A549 (cell line): ENCODE results near the gene PLD5.

ENCODE experiments used
- BHLHE40 ChIP-seq: IDR thresholded peaks from 2 replicates; pipeline ENCODE4 v1.6.1; 2012; ENCODE audit warnings: low read depth, low read length, inconsistent platforms
- CTCF ChIP-seq: fragments of >200 bp; sonication (Bioruptor Twin); formaldehyde crosslinking; IDR thresholded peaks from 3 replicates; pipeline ENCODE4 v1.5.1; 2016
- EP300 ChIP-seq, 2 experiments: fragments of >200 bp; sonication (Bioruptor Twin); formaldehyde crosslinking; IDR thresholded peaks; 2 replicates in 1 of 2; 3 replicates in 1 of 2; pipeline ENCODE4 v1.6.1; 2016 to 2017
- MAX ChIP-seq: IDR thresholded peaks from 2 replicates; pipeline ENCODE4 v1.6.1; 2012
- MYC ChIP-seq: IDR thresholded peaks from 2 replicates; pipeline ENCODE4 v1.6.1; 2012; ENCODE audit warnings: mild to moderate bottlenecking, inconsistent platforms, low read length, improper control_type of control experiment, borderline replicate concordance
- POLR2A ChIP-seq: IDR thresholded peaks from 2 replicates; pipeline ENCODE4 v1.6.1; 2012; ENCODE audit warnings: mild to moderate bottlenecking, low read length
- USF2 ChIP-seq: fragments of 450-650 bp; IDR thresholded peaks from 2 replicates; pipeline ENCODE4 v1.6.1; 2014; ENCODE audit warnings: antibody characterized with exemption
- ZC3H11A ChIP-seq: fragments of 450-650 bp; IDR thresholded peaks from 2 replicates; pipeline ENCODE4 v1.6.1; 2014; ENCODE audit warnings: antibody characterized with exemption, mild to moderate bottlenecking
- ZSCAN20 ChIP-seq: fragments of 250-450 bp; sonication (Bioruptor Pico); IDR thresholded peaks from 2 replicates; pipeline ENCODE4 v1.8.0; 2022; ENCODE audit warnings: mild to moderate bottlenecking, moderate library complexity

GRCh38 chr1:242133796-242134195 lies 390.7 kb downstream of the PLD5 start:
- TF ChIP-seq MAX (no peak), CTCF (no peak), ZSCAN20 (no peak), MYC (no peak), EP300 (IDR thresholded peaks at IDR 0.05) (no peak), ZC3H11A (no peak), USF2 (no peak), BHLHE40 (no peak), POLR2A (no peak)
